Fibroblast of upper back skin (primary cell): ENCODE measurements around the gene SPECC1.
"Not testable (repeated sequence)": the region's sequence is repeated elsewhere in the genome, so short reads cannot be mapped to it uniquely, and the experiment has no call there.

Experiments
- DNase-seq: peaks from one replicate; pipeline ENCODE4 v3.0.0-alpha.2; 2013

SPECC1 gene

DNA sequence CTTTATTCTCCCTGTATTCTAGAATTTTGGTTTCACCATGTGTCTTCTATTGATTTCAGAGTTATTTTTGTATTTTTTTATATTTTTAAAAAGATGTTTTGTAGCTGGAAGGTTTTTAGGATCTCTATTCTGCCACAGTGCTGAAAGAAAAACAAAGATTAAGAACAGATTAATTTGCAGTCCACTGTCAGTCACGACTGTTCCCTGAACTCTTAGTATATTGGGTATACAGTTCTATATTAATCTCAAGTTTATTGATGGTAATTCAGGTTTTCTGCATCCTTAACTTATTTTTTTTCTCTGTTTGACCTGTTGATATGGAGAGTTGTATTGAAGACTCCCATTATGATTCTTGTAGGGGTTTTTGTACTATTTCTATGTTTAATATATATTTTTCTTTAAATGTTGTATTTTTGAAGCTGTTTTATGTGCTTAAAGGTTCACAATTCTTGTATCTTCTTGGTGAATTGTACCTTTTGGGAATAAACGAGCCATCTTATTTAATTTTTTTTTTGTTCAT lies 2.9 kb downstream of the SPECC1 start:
- DNase-seq: no peak

GRCh38 chr17:20016475-20016992 lies 7.4 kb downstream of the SPECC1 start:
- not testable (repeated sequence) for DNase-seq

- no peak for DNase-seq
Observed at GRCh38 chr17:20022701-20023100, 13.5 kb downstream of the SPECC1 start.

DNA sequence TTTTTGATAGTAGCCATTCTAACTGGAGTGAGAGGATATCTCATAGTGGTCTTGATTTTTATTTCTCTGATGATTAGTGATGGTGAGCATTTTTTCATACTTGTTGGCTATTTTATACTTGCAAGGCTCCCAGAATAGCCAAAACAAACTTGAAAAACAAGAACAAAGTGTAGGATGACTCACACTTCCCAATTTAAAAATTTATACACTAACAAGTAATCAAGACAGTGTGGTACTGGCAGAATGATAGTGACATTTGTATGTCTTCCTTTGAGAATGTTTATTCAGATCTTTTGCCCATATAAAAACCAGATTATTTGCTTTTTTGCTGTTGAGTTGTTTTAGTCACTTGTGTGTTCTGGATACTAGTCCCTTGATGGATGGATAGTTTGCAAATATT lies 17.8 kb downstream of the SPECC1 start:
- no peak for DNase-seq

DNA sequence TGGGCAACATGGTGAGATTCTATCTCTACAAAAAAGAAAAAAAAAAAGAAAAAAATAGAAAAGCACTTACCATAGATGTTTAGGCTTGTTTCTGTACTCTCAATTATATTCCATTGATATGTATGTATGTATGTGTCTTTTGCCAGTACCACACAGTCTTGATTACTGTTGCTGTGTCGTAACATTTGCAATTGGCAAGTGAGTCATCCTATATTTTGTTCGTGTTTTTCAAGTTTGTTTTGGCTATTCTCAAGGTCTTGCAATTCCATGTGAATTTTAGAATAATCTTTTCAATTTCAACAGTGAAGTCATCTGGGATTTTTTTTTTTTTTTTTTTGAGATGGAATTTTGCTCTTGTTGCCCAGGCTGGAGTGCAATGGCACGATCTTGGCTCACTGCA lies 19.3 kb downstream of the SPECC1 start:
- peak; percentile 7 for DNase-seq

- no peak for DNase-seq
Observed at GRCh38 chr17:20032636-20033035, 23.5 kb downstream of the SPECC1 start.

- no peak for DNase-seq
Observed at GRCh38 chr17:20033415-20033814, 24.3 kb downstream of the SPECC1 start.

DNA sequence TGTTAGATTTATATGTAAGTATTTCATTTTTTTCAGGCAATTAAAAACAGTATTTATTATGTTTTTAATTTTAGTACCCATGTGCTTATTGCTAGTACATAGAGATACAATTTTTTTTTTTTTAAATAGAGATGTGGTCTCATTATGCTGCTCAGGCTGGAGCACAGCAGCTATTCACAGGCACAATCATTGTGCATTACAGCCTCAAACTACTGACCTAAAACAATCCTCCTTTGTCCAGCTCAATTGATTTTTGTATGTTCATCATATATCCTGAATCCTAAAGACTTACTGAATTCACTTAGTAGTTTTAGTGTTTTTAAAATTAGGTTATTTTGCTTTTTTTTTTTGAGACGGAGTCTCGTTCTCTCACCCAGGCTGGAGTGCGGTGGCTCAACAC lies 26.3 kb downstream of the SPECC1 start:
- no peak for DNase-seq

- not testable (repeated sequence) for DNase-seq
Observed at GRCh38 chr17:20037286-20037685, 28.1 kb downstream of the SPECC1 start.

DNA sequence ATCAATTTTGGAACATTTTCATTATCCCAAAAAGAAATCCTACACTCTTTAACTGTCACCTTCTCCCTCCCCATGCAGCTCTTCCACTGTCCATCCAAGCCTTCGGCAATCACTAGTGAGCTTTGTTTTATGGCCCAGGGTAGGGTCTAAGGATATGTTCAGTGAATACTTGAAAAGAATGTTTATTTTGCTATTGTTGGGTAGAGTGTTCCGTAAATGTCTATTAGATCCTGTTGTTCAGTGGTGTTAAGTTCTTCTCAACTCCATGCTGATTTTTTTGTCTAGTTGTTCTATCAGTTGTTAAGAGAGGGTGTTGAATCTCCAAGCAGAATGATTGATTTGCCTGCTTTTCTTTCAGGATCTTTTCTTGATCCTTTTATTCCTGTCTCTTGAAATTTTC lies 29.9 kb downstream of the SPECC1 start:
- no peak for DNase-seq

GRCh38 chr17:20040216-20040615 lies 31.1 kb downstream of the SPECC1 start:
- no peak for DNase-seq

GRCh38 chr17:20043021-20043420 lies 33.9 kb downstream of the SPECC1 start:
- no peak for DNase-seq

DNA sequence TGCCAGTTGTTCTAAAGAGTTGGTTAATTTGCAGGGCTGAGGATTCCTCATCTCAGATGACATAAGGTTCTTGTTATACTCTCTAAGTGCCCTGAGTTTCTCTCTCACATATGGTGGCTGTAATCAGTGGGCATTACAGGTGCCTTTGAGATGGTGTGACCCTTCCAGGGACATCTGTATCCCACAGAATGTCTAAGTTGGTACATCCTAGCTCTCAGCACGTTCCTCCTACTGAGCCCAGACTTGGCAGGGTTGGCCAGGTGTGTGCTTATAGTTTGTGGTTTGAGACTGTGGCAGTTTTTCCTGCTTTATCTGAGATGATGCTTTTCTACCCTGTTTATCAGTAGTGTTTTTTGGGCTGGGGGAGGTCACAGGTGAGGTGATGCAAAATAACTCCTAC lies 36.3 kb downstream of the SPECC1 start:
- DNase-seq: no peak

GRCh38 chr17:20046629-20047028 lies 37.5 kb downstream of the SPECC1 start:
- no peak for DNase-seq

GRCh38 chr17:20051624-20052023 lies 42.5 kb downstream of the SPECC1 start:
- no peak for DNase-seq

DNA sequence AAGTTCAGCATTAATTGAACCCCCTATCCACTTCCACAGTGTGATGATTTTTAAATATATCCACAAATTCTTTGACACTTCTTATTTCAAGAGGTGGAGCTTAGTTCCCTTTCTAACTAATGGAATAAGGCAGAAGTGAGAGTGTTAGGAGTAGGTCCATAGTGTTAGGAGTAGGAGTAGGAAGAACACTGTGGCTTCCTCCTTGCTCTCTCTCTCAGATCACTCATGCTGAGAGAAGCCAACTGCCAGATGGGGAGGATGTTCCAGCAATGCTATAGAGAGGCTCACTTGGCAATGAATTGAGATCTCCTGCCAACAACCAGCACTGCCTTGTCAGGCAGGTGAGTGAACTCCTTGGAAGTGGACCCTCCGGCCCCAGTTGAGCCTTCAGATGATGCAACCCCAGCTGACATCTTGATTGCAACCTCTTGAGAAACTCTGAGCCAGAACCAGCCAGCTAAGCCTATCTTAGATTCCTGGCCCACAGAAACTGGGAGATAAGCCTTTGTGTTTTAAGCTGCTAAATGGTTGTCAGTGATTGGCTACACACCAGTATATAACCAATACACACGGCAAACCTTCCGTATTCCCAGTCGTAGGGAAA lies 44.3 kb downstream of the SPECC1 start:
- no peak for DNase-seq

GRCh38 chr17:20059728-20060188 lies 50.6 kb downstream of the SPECC1 start:
- DNase-seq: no peak

DNA sequence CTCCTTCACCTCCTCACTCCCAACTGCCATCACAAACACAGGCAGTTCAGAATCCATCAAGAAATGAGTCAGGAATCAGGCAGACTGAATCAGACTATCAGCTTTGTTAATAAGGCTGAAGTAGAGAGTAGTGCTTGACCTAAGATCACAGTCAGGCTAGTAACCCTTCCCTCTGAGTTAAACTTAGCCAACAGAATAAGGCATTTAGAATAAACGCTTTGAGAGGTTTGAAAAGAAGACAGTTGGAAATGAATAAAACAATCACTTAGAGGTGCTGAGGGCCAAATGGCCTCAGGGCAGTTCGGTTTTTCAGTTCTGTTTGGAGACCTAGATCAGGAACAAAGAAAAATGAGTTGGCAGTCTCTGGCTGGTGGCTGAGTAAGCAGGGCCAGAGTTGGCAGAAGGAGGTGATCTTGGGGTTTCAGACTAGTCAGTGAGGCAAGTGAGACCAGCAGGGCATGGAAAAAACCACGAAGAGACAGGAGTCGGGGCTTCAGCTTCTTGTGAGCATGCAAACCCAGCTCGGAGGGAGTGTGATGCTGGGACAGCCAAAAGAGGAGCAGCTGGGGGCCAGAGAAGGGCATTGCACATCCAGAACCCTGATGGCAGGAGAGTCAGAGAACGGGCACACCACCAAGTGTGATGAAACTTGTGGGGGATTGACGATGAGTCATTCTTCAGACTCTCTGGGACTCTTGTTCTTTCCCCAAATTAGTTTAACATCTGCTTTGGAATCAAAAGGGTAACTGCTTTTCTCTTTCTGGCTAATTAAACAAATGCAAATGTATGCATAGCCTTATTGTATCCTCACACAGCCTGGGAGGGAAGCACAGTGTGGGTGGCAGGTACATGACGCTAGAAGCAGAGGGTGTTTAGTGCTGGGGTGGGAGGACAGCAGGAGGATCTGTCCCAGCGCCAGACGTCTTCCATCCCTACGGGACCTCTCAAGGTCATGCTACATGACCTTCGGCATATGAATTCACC lies 54.8 kb downstream of the SPECC1 start:
- DNase-seq: peak; percentile 86

- peak; percentile 90 for DNase-seq
Observed at GRCh38 chr17:20066253-20066652, 57.1 kb downstream of the SPECC1 start.

DNA sequence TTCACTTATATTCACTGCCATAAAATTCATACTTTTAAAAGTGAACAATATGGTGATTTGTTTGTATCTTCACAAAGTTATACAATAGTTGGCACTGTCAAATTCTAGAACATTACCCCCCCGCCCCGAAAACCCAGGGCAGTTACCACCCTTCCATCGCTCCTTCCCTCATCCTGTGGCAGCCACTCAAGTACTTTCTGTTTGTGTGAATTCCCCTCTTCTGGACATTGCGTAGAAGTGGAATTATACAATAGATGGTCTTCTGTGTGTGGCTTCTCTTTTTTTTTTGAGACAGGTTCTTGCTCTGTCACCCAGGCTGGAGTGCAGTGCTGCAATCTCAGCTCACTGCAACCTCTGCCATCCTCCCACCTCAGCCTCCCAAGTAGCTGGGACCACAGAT lies 58.6 kb downstream of the SPECC1 start:
- no peak for DNase-seq

- DNase-seq: no peak
Observed at GRCh38 chr17:20068445-20068844, 59.3 kb downstream of the SPECC1 start.

GRCh38 chr17:20071824-20072691 lies 62.9 kb downstream of the SPECC1 start:
- DNase-seq: no peak

- DNase-seq: no peak
Observed at GRCh38 chr17:20072692-20072992, 63.5 kb downstream of the SPECC1 start.
